CD4-positive, CD25-positive, alpha-beta regulatory T cell (primary cell): ENCODE results near the gene MDP1. TPM values are rescaled to one million over a fixed set of nuclear protein-coding genes. Genes with fewer than 3 reads are reported as not detected.
A peak's percentile ranks its signal among the peaks of the same experiment; 100 is the strongest.

Experiments
- ATAC-seq, 2 donors: fragments of 150-1000 bp; cut with Tn5 transposase; one replicate each; pipeline ENCODE4 v1.10.0; 2021; ENCODE audit warnings: low read depth in 2 of 2, moderate number of reproducible peaks in 2 of 2, moderate library complexity in 1 of 2
- DNase-seq, 3 donors: peaks; one replicate each; pipeline versions ENCODE4 v3.0.0 to v3.0.0-alpha.2; 2012 to 2022; ENCODE audit warnings: mixed read lengths in 1 of 3
- H3K27ac ChIP-seq: one replicate; pipeline ENCODE4 v1.7.0; 2013; ENCODE audit warnings: mild to moderate bottlenecking, low read length; ENCODE audit not compliant: insufficient read depth, poor library complexity, severe bottlenecking
- H3K27me3 ChIP-seq: one replicate; pipeline ENCODE4 v1.7.0; 2013; ENCODE audit warnings: low read length; ENCODE audit not compliant: control insufficient read depth, insufficient read depth
- H3K36me3 ChIP-seq: one replicate; pipeline ENCODE4 v1.7.0; 2013; ENCODE audit warnings: mild to moderate bottlenecking, low read length, moderate library complexity; ENCODE audit not compliant: control insufficient read depth, insufficient read depth
- H3K4me1 ChIP-seq: 2 replicates; pipeline ENCODE4 v1.7.0; 2013; ENCODE audit warnings: mild to moderate bottlenecking, low read length; ENCODE audit not compliant: insufficient read depth, control insufficient read depth, poor library complexity, severe bottlenecking
- H3K4me3 ChIP-seq: one replicate; pipeline ENCODE4 v1.7.0; 2013; ENCODE audit warnings: low read depth, mild to moderate bottlenecking, low read length, moderate library complexity
- H3K9me3 ChIP-seq, 2 experiments: 1 replicate in 1 of 2; 2 replicates in 1 of 2; pipeline ENCODE4 v1.7.0; 2013; ENCODE audit warnings: low read length in 2 of 2, mild to moderate bottlenecking in 1 of 2, moderate library complexity in 1 of 2; ENCODE audit not compliant: control insufficient read depth in 2 of 2
- H3K27ac Mint-ChIP-seq, 3 donors: one replicate each; pipeline ENCODE4 v1.8.0; 2020 to 2022; ENCODE audit warnings: mild to moderate bottlenecking in 3 of 3, mixed read lengths in 3 of 3, moderate library complexity in 2 of 3
- H3K27me3 Mint-ChIP-seq: one replicate; pipeline ENCODE4 v1.8.0; 2022; ENCODE audit warnings: mild to moderate bottlenecking, mixed read lengths
- H3K36me3 Mint-ChIP-seq: one replicate; pipeline ENCODE4 v1.8.0; 2020; ENCODE audit warnings: mixed read lengths
- H3K4me1 Mint-ChIP-seq, 4 donors: one replicate each; pipeline ENCODE4 v1.8.0; 2020 to 2022; ENCODE audit warnings: mixed read lengths in 4 of 4, mild to moderate bottlenecking in 1 of 4
- H3K4me3 Mint-ChIP-seq, 4 donors: one replicate each; pipeline ENCODE4 v1.8.0; 2020 to 2022; ENCODE audit warnings: mild to moderate bottlenecking in 4 of 4, mixed read lengths in 4 of 4, moderate library complexity in 3 of 4
- H3K9me3 Mint-ChIP-seq, 7 donors: one replicate each; pipeline ENCODE4 v1.8.0; 2020 to 2022; ENCODE audit warnings: mixed read lengths in 7 of 7, mild to moderate bottlenecking in 3 of 7, moderate library complexity in 2 of 7
- polyA plus RNA-seq, 4 donors: library from polyadenylated mRNA; unstranded; fragments of 300-500 nt; fragmentation: Illumina TruSeq; gene quantifications; one replicate each; pipeline ENCODE4 v1.2.3, GENCODE V29; 2021
- total RNA-seq: library from RNA; stranded (reverse); gene quantifications from one replicate; pipeline ENCODE4 v1.2.3, GENCODE V29; 2022

The MDP1 gene
- total and polyA plus RNA-seq, 5 donors from 2014 or later, result 6.0 to 52.6 (median 32.7) TPM

GRCh38 chr14:24260026-24260779, 44.3 kb upstream of the MDP1 start:
- Histone ChIP-seq H3K4me3 (no peak overlapping the region), H3K9me3 (no peaks in the 10 kb centered on the region), H3K27ac (no peak overlapping the region), H3K27me3 (no peaks in the 10 kb centered on the region), H3K4me1 (no peaks in the 10 kb centered on the region), H3K36me3 (peaks cover 1% of the 10 kb centered on the region)
- Mint-ChIP-seq H3K9me3 (no peaks in the 10 kb centered on the region), H3K27ac (peak overlapping the region in 1 of 3 donors; percentile 59), H3K4me1 (peaks cover 0 to 4% (median 0%) of the 10 kb centered on the region in 4 donors), H3K36me3 (peaks cover 19% of the 10 kb centered on the region), H3K4me3 (no peak overlapping the region), H3K27me3 (no peaks in the 10 kb centered on the region)
- ATAC-seq (no peak), DNase-seq (no peak)

- Mint-ChIP-seq H3K4me1 (peaks cover 0 to 4% (median 0%) of the 10 kb centered on the region in 4 donors), H3K9me3 (no peaks in the 10 kb centered on the region), H3K4me3 (no peak overlapping the region), H3K27me3 (no peaks in the 10 kb centered on the region), H3K36me3 (peaks cover 16% of the 10 kb centered on the region), H3K27ac (no peak overlapping the region)
- no peak for ATAC-seq
- no peaks in the 10 kb centered on the region for H3K4me1 ChIP-seq
- peaks cover 4% of the 10 kb centered on the region for H3K36me3 ChIP-seq
- no peak for DNase-seq
- no peaks in the 10 kb centered on the region for H3K27me3 ChIP-seq
- no peaks in the 10 kb centered on the region for H3K9me3 ChIP-seq
- H3K4me3 ChIP-seq, result no peak overlapping the region
- H3K27ac ChIP-seq, result no peak overlapping the region
These were observed 43.6 kb upstream of the MDP1 start for GRCh38 chr14:24259282-24260025.

- no peak overlapping the region for H3K4me3 ChIP-seq
- ATAC-seq, result no peak
These were observed 42.8 kb upstream of the MDP1 start for GRCh38 chr14:24258548-24259265.

GRCh38 chr14:24258119-24258518, 42.3 kb upstream of the MDP1 start:
- no peak overlapping the region for H3K4me3 ChIP-seq
- Mint-ChIP-seq H3K9me3 (no peaks in the 10 kb centered on the region), H3K4me1 (peaks cover 0 to 4% (median 0%) of the 10 kb centered on the region in 4 donors), H3K4me3 (no peak overlapping the region), H3K36me3 (peaks cover 24% of the 10 kb centered on the region), H3K27me3 (no peaks in the 10 kb centered on the region), H3K27ac (no peak overlapping the region)
- no peak overlapping the region for H3K27ac ChIP-seq
- H3K4me1 ChIP-seq, result no peaks in the 10 kb centered on the region
- H3K27me3 ChIP-seq, result no peaks in the 10 kb centered on the region
- H3K9me3 ChIP-seq, result no peaks in the 10 kb centered on the region
- H3K36me3 ChIP-seq, result peaks cover 8% of the 10 kb centered on the region
- ATAC-seq (no peak), DNase-seq (no peak)

More at GRCh38 chr14:24258548-24259265, 42.8 kb upstream of the MDP1 start:
- no peak for DNase-seq
- H3K9me3 ChIP-seq, result no peaks in the 10 kb centered on the region
- no peaks in the 10 kb centered on the region for H3K4me1 ChIP-seq
- Mint-ChIP-seq H3K27ac (peak overlapping the region in 1 of 3 donors; percentile 42), H3K36me3 (peaks cover 24% of the 10 kb centered on the region), H3K9me3 (no peaks in the 10 kb centered on the region), H3K4me1 (peaks cover 0 to 4% (median 0%) of the 10 kb centered on the region in 4 donors), H3K27me3 (no peaks in the 10 kb centered on the region), H3K4me3 (no peak overlapping the region)
- H3K36me3 ChIP-seq, result peaks cover 8% of the 10 kb centered on the region
- H3K27me3 ChIP-seq, result no peaks in the 10 kb centered on the region
- H3K27ac ChIP-seq, result no peak overlapping the region

GRCh38 chr14:24256960-24257359, 41.1 kb upstream of the MDP1 start:
- H3K36me3 ChIP-seq, result peaks cover 8% of the 10 kb centered on the region
- peak overlapping the region in 1 of 3 donors; percentile 51 for H3K27ac Mint-ChIP-seq
- H3K9me3 Mint-ChIP-seq, result no peaks in the 10 kb centered on the region

GRCh38 chr14:24255931-24256711, 40.3 kb upstream of the MDP1 start:
- Mint-ChIP-seq H3K27me3 (no peaks in the 10 kb centered on the region), H3K4me1 (peaks cover 0 to 4% (median 0%) of the 10 kb centered on the region in 4 donors), H3K36me3 (peaks cover 18% of the 10 kb centered on the region), H3K4me3 (no peak overlapping the region), H3K27ac (no peak overlapping the region), H3K9me3 (no peaks in the 10 kb centered on the region)
- Histone ChIP-seq H3K9me3 (no peaks in the 10 kb centered on the region), H3K4me3 (no peak overlapping the region), H3K27ac (no peak overlapping the region), H3K4me1 (no peaks in the 10 kb centered on the region), H3K27me3 (no peaks in the 10 kb centered on the region), H3K36me3 (peaks cover 8% of the 10 kb centered on the region)
- DNase-seq, result no peak
- no peak for ATAC-seq

More at GRCh38 chr14:24256960-24257359, 41.1 kb upstream of the MDP1 start:
- Mint-ChIP-seq H3K36me3 (peaks cover 19% of the 10 kb centered on the region), H3K27me3 (no peaks in the 10 kb centered on the region), H3K4me3 (no peak overlapping the region), H3K4me1 (peaks cover 0 to 4% (median 0%) of the 10 kb centered on the region in 4 donors)
- no peaks in the 10 kb centered on the region for H3K27me3 ChIP-seq
- no peaks in the 10 kb centered on the region for H3K9me3 ChIP-seq
- H3K4me1 ChIP-seq, result no peaks in the 10 kb centered on the region
- no peak overlapping the region for H3K27ac ChIP-seq
- H3K4me3 ChIP-seq, result no peak overlapping the region
- ATAC-seq (no peak), DNase-seq (no peak)

GRCh38 chr14:24255438-24255837, 39.6 kb upstream of the MDP1 start:
- Mint-ChIP-seq H3K4me1 (peaks cover 0 to 4% (median 2%) of the 10 kb centered on the region in 4 donors), H3K36me3 (peaks cover 17% of the 10 kb centered on the region), H3K27ac (no peak overlapping the region), H3K27me3 (no peaks in the 10 kb centered on the region), H3K4me3 (no peak overlapping the region), H3K9me3 (no peaks in the 10 kb centered on the region)
- no peaks in the 10 kb centered on the region for H3K27me3 ChIP-seq
- H3K4me3 ChIP-seq, result no peak overlapping the region
- H3K36me3 ChIP-seq, result peaks cover 10% of the 10 kb centered on the region
- H3K4me1 ChIP-seq, result no peaks in the 10 kb centered on the region
- no peak overlapping the region for H3K27ac ChIP-seq
- ATAC-seq, result no peak
- H3K9me3 ChIP-seq, result no peaks in the 10 kb centered on the region
- no peak for DNase-seq
